Adrenal gland (tissue), 12 donors: ENCODE measurements around the gene UGT2B17. TPM values are rescaled to one million over a fixed set of nuclear protein-coding genes. Genes with fewer than 3 reads are reported as not detected.

Experiments
- DNase-seq, 7 donors: peaks; one replicate each; pipeline ENCODE4 v3.0.0-alpha.2; 2019 to 2020
- H3K27ac ChIP-seq, 5 donors: fragments of 200-600 bp; sonication (generic) in 4 of 5; 1 replicate in 3 of 5; 2 replicates in 2 of 5; pipeline versions ENCODE4 v1.5.1 to v1.8.0; 2016 to 2020; ENCODE audit warnings: mild to moderate bottlenecking in 1 of 5
- H3K27me3 ChIP-seq: fragments of 200-600 bp; 2 replicates; pipeline ENCODE4 v1.8.0; 2021
- H3K36me3 ChIP-seq, 2 donors: fragments of 200-600 bp; replicated peaks in 1 of 2; 1 replicate in 1 of 2; 2 replicates in 1 of 2; pipeline versions ENCODE4 v1.5.1 to v1.8.0; 2018 to 2022
- H3K4me1 ChIP-seq, 2 donors: fragments of 200-600 bp; replicated peaks in 1 of 2; 1 replicate in 1 of 2; 2 replicates in 1 of 2; pipeline versions ENCODE4 v1.5.1 to v1.8.0; 2018 to 2021
- H3K4me3 ChIP-seq, 4 donors: fragments of 200-600 bp; sonication (generic) in 3 of 4; one replicate each; pipeline ENCODE4 v1.5.1; 2016 to 2018
- H3K9me3 ChIP-seq, 3 donors: fragments of 200-600 bp; sonication (generic) in 1 of 3; replicated peaks in 1 of 3; 1 replicate in 2 of 3; 2 replicates in 1 of 3; pipeline versions ENCODE4 v1.5.1 to v1.8.0; 2016 to 2021
- CTCF ChIP-seq, 6 experiments: fragments of 450-650 bp in 4 of 6; fragments of 200-600 bp in 2 of 6; sonication (generic) in 1 of 6; IDR thresholded peaks; 1 replicate in 5 of 6; 2 replicates in 1 of 6; pipeline versions ENCODE4 v1.5.1 to v1.8.0; 2016 to 2021; ENCODE audit warnings: antibody characterized with exemption in 6 of 6, mild to moderate bottlenecking in 2 of 6, moderate library complexity in 1 of 6
- POLR2A ChIP-seq, 2 donors: fragments of 450-650 bp; IDR thresholded peaks; one replicate each; pipeline ENCODE4 v1.6.1; 2017; ENCODE audit warnings: antibody characterized with exemption in 2 of 2, mild to moderate bottlenecking in 2 of 2, moderate library complexity in 1 of 2
- WGBS, 4 donors: extraction: QIAGEN DNeasy Blood & Tissue Kit in 2 of 4; methylation state at CpG; one replicate each; pipeline versions ENCODE4 v1.1.5 to v1.1.7; 2013 to 2017; 5-methylcytosine and 5-hydroxymethylcytosine counted together
- intact Hi-C, 2 donors: fragments of 100-400 bp; cut with DNase I; formaldehyde crosslinking; loops; one replicate each; pipeline versions ENCODE4 v1.14.1 to v1.15.0; 2022 to 2023
- polyA plus RNA-seq, 3 donors: library from polyadenylated mRNA; stranded (reverse); fragments of 200-250 nt in 2 of 3; fragments of 350-450 nt in 1 of 3; fragmentation: Illumina TruSeq in 1 of 3; extraction: RNeasy Lipid Tissue Mini Kit (QIAGEN cat#74804) in 1 of 3; gene quantifications; one replicate each; pipeline ENCODE4 v1.2.3, GENCODE V29; 2013 to 2014
- total RNA-seq, 9 donors: library from RNA; depleted of rRNA in 4 of 9; stranded (reverse); fragments of >200 nt in 4 of 9; fragments of 120-200 nt in 1 of 9; fragmentation: NEBNext Ultra II Directional in 1 of 9; extraction: Animal tissue kit (Norgen Biotek cat#: 25700) in 1 of 9; gene quantifications; one replicate each; pipeline versions ENCODE4 v1.1.0 to v1.2.4, GENCODE V29; 2013 to 2023
- donor health status: healthy with polysubstance abuse.
- donor health status: Bipolar disorder and iron deficiency.
- donor health status: DM: yes; HTN: yes; CAD: no.
- donor health status: DM: no; HTN: no; CAD: no.
- donor health status: DM: no; HTN: no; CAD: no.
- donor health status: DM: yes; HTN: yes; CAD: no.

Gene UGT2B17
- total and polyA plus RNA-seq, 12 donors = 0.08 to 0.22 (median 0.15) TPM; not detected in 8

- no peak for DNase-seq
- TF ChIP-seq POLR2A (IDR thresholded peaks at IDR 0.05) = no peak
- TF ChIP-seq CTCF (IDR thresholded peaks at IDR 0.05) = no peak
- H3K36me3 ChIP-seq = no peaks in the 10 kb centered on the region
- WGBS, 4 donors = 58 to 73% (median 70%) methylated on average over 4 of the region's 4 CpGs
- H3K4me3 ChIP-seq = no peak overlapping the region
- H3K27ac ChIP-seq = no peak overlapping the region
- no peaks in the 10 kb centered on the region for H3K4me1 ChIP-seq
- no peaks in the 10 kb centered on the region for H3K9me3 ChIP-seq
- H3K27me3 ChIP-seq = no peaks in the 10 kb centered on the region
- intact Hi-C loops = loop anchor here in 1 of 2 donors (10.0 kb wide), 1 partner anchor 676 kb away; no protein-coding TSS in a partner anchor
Observed at GRCh38 chr4:68499021-68499420, 77.1 kb downstream of the UGT2B17 start.

- intact Hi-C loops = loop anchor here in 1 of 2 donors (10.0 kb wide), 1 partner anchor 676 kb away; no protein-coding TSS in a partner anchor
- H3K4me3 ChIP-seq = no peak overlapping the region
- H3K4me1 ChIP-seq = no peaks in the 10 kb centered on the region
- peak; percentile 44 to 70 (median 52) for DNase-seq
- H3K9me3 ChIP-seq = no peaks in the 10 kb centered on the region
- 19 to 21% (median 20%) methylated on average over 5 of the region's 5 CpGs for WGBS, 4 donors
- peak; percentile 43 to 87 (median 71) for TF ChIP-seq CTCF (IDR thresholded peaks at IDR 0.05)
- TF ChIP-seq POLR2A (IDR thresholded peaks at IDR 0.05) = no peak
- H3K27me3 ChIP-seq = no peaks in the 10 kb centered on the region
- no peak overlapping the region for H3K27ac ChIP-seq
- no peaks in the 10 kb centered on the region for H3K36me3 ChIP-seq
Observed at GRCh38 chr4:68498413-68499007, 77.6 kb downstream of the UGT2B17 start.

GRCh38 chr4:68494688-68495087 is 81.4 kb downstream of the UGT2B17 start:
- Histone ChIP-seq H3K27ac (no peak overlapping the region), H3K36me3 (no peaks in the 10 kb centered on the region), H3K4me3 (no peak overlapping the region), H3K27me3 (no peaks in the 10 kb centered on the region), H3K9me3 (no peaks in the 10 kb centered on the region), H3K4me1 (no peaks in the 10 kb centered on the region)
- WGBS, 4 donors = 6 to 24% (median 14%) methylated on average over 1 of the region's 1 CpG
- intact Hi-C loops = loop anchor here in 1 of 2 donors (10.0 kb wide), 1 partner anchor 680 kb away; no protein-coding TSS in a partner anchor
- TF ChIP-seq CTCF (IDR thresholded peaks at IDR 0.05) (no peak), POLR2A (IDR thresholded peaks at IDR 0.05) (no peak)
- DNase-seq = no peak

GRCh38 chr4:68490826-68491457 is 85.2 kb downstream of the UGT2B17 start:
- WGBS, 4 donors = 82 to 89% (median 86%) methylated on average over 6 of the region's 6 CpGs
- H3K36me3 ChIP-seq = no peaks in the 10 kb centered on the region
- no peak overlapping the region for H3K4me3 ChIP-seq
- no peaks in the 10 kb centered on the region for H3K9me3 ChIP-seq
- TF ChIP-seq POLR2A (IDR thresholded peaks at IDR 0.05) = no peak
- no peak for TF ChIP-seq CTCF (IDR thresholded peaks at IDR 0.05)
- intact Hi-C loops = loop anchor here in 1 of 2 donors (10.0 kb wide), 1 partner anchor 684 kb away; no protein-coding TSS in a partner anchor
- DNase-seq = peak in 3 of 7 donors; percentile 23 to 45 (median 35)
- H3K27ac ChIP-seq = no peak overlapping the region
- H3K4me1 ChIP-seq = no peaks in the 10 kb centered on the region
- no peaks in the 10 kb centered on the region for H3K27me3 ChIP-seq
